HG02642 (cell line): ENCODE results near the gene RGL3.
"Not testable (repeated sequence)": the region's sequence is repeated elsewhere in the genome, so short reads cannot be mapped to it uniquely, and the experiment has no call there.

Source experiments
- ATAC-seq: cut with Tn5 transposase; IDR thresholded peaks from one replicate; pipeline ENCODE4 v1.9.1; 2021; ENCODE audit warnings: mild to moderate bottlenecking; ENCODE audit not compliant: unreplicated experiment, poor library complexity

The RGL3 gene

DNA sequence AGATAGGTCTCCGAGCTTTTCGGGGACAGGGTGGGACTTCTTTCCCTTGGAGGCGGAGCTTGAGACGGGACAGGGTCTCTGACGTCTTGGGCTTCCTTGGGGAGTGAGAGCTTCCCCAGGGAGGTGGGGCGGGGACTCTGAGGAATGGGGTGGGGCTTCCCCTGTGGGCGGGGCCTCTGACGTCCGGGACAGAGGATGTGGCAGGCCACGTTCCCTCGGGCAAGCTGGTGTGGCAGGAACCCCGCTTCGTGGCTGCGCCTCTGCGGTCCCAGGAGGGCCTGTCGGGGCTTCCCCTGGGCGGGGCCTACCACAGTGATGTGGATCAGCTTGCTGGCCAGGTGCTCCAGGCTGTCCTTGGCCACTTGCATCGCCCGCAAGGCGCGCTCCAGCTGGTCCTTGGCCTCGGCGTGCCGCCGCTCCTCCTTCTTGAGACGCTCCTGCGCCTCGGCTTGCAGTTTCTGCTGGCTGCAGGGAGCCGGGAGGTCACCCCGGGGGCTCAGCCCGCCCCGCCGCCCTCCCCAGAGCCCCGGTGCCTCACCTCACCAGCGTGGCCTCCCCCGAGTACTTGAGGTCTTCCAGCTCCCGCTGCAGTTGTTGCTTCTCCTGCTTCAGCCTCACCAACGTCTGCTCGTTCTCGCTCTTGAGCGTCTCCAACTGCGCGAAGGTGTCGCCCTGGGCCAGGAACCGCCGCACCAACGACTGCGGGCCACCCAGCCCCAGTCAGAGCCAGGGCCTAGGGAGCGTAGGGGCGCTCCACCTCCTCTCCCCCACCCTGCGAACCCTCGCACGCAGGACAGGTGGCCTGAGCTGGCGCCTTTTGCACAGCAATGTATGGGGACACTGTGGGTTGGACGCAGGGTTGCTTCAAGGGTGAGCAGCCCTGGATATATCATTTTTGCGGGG, 3.3 kb upstream of the RGL3 start:
- ATAC-seq, result peak; percentile 66

- ATAC-seq, result peak; percentile 42
Observed at GRCh38 chr19:11421371-11422098, 2.4 kb upstream of the RGL3 start.

DNA sequence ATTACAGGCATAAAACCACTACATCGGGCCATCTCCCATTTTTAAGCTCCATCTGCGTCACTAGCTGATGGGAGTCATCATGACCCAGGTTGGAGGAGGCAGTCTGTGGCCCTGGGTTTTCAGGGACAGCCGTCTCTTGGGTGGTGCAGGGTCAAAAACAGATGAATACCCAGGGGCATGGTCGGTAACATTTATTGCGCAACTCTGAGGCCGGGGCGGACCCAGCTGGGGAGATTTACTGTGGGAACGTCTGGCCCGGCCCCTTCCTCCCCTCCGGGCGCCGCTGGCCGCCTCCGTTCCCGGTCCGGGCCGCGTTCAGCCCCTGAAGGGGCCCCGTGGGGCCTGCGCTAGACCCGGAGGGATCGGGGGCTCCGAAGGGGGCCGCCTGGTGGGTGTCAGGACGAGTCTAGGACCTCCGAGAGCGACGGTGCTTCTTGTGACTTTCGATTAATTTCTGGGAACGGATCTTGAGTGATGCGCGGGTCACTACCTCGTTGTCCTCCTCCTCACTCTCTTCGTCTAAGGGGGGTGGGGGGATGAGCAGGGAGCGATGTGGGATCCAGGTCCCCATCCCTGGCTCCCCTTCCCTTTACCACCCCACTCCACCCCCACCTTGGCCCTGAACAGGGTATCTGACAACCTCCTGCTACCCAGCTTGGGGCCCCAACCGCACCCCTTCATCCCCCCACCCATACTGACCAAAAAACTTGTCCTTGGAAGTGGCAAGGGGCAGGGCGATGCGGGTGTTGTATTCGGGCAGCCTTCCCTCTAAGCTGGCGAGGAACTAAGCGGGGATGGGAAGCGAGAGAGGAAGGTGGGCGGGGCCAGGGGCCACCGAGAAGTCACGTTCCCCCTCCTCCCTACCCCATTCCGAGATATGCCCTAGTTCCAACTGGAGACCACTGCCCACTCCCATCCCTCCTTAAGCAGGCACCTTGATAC, 1.6 kb upstream of the RGL3 start:
- ATAC-seq, result no peak

- no peak for ATAC-seq
Observed at GRCh38 chr19:11418094-11418548, 993 bp downstream of the RGL3 start.

GRCh38 chr19:11416346-11417052, 2.6 kb downstream of the RGL3 start:
- ATAC-seq, result no peak

DNA sequence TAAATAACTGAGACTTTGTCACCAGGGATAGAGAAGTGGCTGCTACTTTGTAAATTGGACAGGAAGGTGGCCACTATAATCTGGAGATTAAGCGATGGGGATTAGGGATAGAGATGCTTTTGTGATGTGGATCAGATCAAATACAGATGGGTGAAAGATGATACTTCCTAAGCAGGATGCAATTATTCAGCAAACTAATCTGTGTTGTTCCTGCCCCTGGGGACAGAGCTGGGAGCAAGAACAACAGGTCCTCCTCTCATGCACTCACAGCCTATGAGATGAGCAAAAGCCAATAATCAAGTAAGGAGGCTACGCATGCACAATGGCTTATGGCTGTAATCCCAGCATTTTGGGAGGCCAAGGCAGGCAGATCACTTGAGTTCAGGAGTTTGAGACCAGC, 4.6 kb downstream of the RGL3 start:
- no peak for ATAC-seq

DNA sequence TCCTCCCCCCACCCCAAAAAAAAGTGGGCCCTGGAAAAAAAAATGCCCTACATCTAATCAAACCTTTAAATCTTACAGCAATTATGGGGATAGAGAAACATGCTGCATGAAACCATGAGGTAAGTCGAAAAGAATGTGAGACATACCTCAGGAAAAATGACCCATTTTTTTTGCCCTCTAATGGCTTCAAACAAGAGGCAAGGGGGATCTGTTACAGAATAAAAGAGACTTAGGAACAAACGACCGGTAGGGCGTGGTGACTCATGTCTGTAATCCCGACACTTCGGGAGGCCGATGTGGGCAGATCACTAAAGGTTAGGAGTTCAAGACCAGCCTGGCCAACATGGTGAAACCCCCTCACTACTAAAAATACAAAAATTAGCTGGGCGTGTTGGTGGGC, 8.4 kb downstream of the RGL3 start:
- no peak for ATAC-seq

DNA sequence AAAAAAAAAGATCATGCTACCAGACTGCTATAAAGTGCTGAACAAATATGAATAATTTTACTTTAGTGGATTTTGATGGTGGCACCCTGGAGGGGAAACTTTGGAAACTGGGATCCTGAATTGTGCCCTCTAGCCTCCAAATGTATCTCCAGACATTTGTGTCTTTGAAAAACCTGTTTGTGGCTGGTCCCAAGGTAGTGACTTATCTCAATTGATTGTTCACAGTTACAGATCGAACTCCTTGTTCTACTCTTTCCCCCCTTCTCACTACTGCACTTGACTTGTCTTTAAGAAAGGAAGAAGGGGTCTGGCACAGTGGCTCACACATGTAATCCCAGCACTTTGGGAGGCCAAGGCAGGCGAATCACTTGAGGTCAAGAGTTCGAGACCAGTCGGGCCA, 10.5 kb downstream of the RGL3 start:
- no peak for ATAC-seq

DNA sequence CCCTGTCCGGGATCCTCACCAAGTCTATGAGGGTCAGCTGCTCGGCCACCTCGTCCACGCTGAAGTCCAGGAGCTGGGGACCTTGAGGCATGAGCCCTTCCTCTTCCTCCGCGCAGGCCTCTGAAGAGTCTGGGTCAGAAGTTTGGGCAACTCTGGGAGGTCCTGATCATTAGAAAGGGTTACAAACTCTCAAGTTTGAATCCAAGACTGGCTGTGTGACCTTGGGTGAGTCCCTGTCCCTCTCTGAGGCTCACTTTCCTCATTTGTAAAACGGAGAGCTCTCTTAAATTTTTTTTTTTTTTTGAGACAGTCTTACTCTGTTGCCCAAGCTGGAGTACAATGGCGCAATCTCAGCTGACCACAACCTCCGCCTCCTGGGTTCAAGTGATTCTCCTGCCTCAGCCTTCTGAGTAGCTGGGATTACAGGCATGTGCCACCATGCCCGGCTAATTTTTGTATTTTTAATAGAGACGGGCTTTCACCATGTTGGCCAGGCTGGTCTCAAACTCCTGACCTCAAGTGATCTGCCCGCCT, 12.3 kb downstream of the RGL3 start:
- not testable (repeated sequence) for ATAC-seq

GRCh38 chr19:11405846-11406643, 13.1 kb downstream of the RGL3 start:
- ATAC-seq, result no peak

- ATAC-seq, result no peak
Observed at GRCh38 chr19:11404588-11405222, 14.4 kb downstream of the RGL3 start.

- ATAC-seq, result no peak
Observed at GRCh38 chr19:11401808-11402543, 17.1 kb downstream of the RGL3 start.

DNA sequence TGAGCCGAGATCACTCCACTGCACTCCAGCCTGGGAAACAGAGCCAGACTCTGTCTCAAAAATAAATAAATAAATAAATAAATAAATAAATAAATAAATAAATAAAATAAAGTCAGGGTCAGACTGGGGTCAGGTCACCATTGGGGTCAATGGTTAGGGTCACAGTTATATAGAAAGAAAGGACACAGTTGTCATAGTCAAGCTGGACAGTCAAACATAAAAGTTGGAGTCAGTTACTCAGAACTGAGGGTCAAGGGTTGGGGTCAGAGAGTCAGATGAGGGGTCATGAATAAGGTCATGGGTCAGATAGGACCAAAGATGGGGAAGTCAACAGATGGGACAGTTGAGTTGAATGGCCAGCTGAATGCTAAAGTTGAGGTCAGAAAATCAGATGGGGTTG, 18.3 kb downstream of the RGL3 start:
- no peak for ATAC-seq

- no peak for ATAC-seq
Observed at GRCh38 chr19:11399667-11400066, 19.4 kb downstream of the RGL3 start.

GRCh38 chr19:11397089-11397610, 22.0 kb downstream of the RGL3 start:
- no peak for ATAC-seq

DNA sequence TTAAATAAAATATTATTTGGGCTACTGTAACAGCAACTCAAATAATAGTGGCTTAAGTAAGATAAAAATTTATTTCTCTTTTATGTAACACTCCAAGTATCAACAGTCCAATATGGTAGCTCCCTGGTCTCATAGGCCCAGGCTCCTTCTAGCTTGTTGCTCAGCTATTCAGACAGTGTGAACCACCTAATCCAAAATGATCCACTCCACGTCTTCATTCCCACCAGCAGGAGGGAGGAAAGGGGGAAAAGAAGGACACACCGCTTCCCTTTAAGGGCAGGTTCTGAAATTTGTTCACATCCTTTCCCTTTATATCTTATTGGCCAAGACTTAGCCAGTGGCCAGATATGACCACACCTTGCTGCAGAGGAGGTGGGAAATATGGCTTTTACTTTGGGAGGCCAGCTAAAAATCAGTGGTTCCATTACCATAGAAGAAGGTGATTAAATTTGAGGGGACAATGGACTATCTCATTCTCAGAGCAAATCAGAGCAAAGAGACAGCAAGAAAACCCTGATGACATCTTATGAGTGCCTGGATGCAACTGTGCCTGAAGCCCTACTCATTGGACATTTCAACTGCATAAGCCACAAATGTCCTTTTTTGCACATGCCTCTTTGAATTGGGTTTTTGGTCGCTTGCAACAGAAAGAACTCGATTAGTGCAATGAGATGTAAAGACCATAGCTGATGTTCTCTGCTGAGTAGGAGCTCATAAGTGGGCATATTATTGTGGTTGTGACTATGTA, 28.0 kb downstream of the RGL3 start:
- no peak for ATAC-seq

DNA sequence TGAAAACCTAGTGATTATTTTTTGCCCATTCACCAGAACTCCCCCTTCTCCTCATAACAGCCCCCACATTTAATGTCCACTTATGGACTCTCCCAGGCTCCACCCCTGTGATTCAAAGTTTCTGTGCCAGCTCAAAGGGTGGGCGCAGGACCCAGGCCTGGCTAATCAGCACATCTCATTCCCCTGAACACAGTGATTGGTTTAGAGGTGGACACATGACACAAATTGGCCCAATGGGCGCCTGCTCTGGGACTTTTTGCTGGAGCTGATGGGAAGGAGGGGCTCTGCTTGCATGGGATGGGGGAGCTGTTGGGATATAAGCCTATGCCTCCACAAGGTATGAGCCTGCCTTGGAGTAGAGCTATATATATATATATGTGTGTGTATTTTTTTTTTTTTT, 28.8 kb downstream of the RGL3 start:
- ATAC-seq, result no peak
